22Rv1 (cell line): Measurements from ENCODE around the gene CSNK2A2.

ENCODE experiments used
- H3K27ac ChIP-seq: fragments of 450-650 bp; 2 replicates; pipeline ENCODE4 v1.5.1; 2017
- CTCF ChIP-seq: fragments of 450-650 bp; IDR thresholded peaks from 2 replicates; pipeline ENCODE4 v1.5.1; 2017; ENCODE audit warnings: mild to moderate bottlenecking
- ZFX ChIP-seq: fragments of 450-650 bp; IDR thresholded peaks from 2 replicates; pipeline ENCODE4 v1.6.1; 2017; ENCODE audit warnings: antibody characterized with exemption, borderline replicate concordance

The CSNK2A2 gene

GRCh38 chr16:58187092-58187491, 10.8 kb downstream of the CSNK2A2 start:
- TF ChIP-seq CTCF: no peak
- no peak for TF ChIP-seq ZFX

GRCh38 chr16:58186176-58186944, 11.5 kb downstream of the CSNK2A2 start:
- TF ChIP-seq ZFX (no peak), CTCF (no peak)
- no peak overlapping the region for H3K27ac ChIP-seq

More at GRCh38 chr16:58187092-58187491, 10.8 kb downstream of the CSNK2A2 start:
- no peak overlapping the region for H3K27ac ChIP-seq

GRCh38 chr16:58177353-58177710, 20.6 kb downstream of the CSNK2A2 start:
- TF ChIP-seq CTCF (no peak), ZFX (no peak)
- no peak overlapping the region for H3K27ac ChIP-seq

- H3K27ac ChIP-seq: no peak overlapping the region
- TF ChIP-seq ZFX (no peak), CTCF (no peak)
Measured at GRCh38 chr16:58176608-58177352, 21.1 kb downstream of the CSNK2A2 start.

- H3K27ac ChIP-seq: no peak overlapping the region
- no peak for TF ChIP-seq CTCF
- TF ChIP-seq ZFX: no peak
Measured at GRCh38 chr16:58170223-58170622, 27.7 kb downstream of the CSNK2A2 start.

- TF ChIP-seq ZFX (no peak), CTCF (no peak)
- no peak overlapping the region for H3K27ac ChIP-seq
Measured at GRCh38 chr16:58160855-58161254, 37.1 kb downstream of the CSNK2A2 start.

GRCh38 chr16:58158725-58159124, 39.2 kb downstream of the CSNK2A2 start:
- no peak overlapping the region for H3K27ac ChIP-seq
- TF ChIP-seq CTCF: no peak
- no peak for TF ChIP-seq ZFX
